Fibroblast of skin of right biceps (primary cell): ENCODE data around the gene SLC1A2.

ENCODE experiments used
- DNase-seq: peaks from one replicate; pipeline ENCODE4 v3.0.0-alpha.2; 2013

The SLC1A2 gene

GRCh38 chr11:35412285-35412684 lies 7.1 kb downstream of the SLC1A2 start:
- DNase-seq: peak; percentile 58

GRCh38 chr11:35407041-35407440 lies 12.3 kb downstream of the SLC1A2 start:
- DNase-seq: no peak

- no peak for DNase-seq
These were observed 15.0 kb downstream of the SLC1A2 start for GRCh38 chr11:35404388-35404775.

- DNase-seq: no peak
These were observed 15.5 kb downstream of the SLC1A2 start for GRCh38 chr11:35403765-35404387.

GRCh38 chr11:35402751-35403660 lies 16.4 kb downstream of the SLC1A2 start:
- no peak for DNase-seq

- peak; percentile 33 for DNase-seq
These were observed 20.5 kb downstream of the SLC1A2 start for GRCh38 chr11:35398881-35399280.

- no peak for DNase-seq
These were observed 24.4 kb downstream of the SLC1A2 start for GRCh38 chr11:35394941-35395340.

DNA sequence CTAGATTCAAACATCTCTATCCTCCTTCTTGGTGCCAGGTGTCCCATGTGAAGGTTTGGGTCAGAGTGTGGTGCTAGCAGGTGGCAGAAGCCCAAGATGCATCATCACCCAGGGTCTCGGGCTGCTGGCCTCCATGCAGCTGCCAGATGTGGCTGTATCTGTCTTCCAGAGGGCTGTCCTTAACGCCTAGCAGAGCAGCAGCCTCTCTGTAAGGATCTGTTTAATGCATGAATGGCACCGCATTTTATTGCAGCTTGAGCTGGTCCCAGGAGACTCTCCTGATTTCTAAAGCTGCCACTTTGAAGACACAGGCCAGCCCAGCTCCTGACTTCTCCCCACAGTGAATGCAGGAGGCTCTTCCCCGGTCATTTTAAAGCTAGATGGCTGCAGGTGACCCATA lies 26.3 kb downstream of the SLC1A2 start:
- DNase-seq: no peak

GRCh38 chr11:35391922-35392688 lies 27.3 kb downstream of the SLC1A2 start:
- DNase-seq: peak; percentile 79

- peak; percentile 71 for DNase-seq
These were observed 28.3 kb downstream of the SLC1A2 start for GRCh38 chr11:35390737-35391682.

- no peak for DNase-seq
These were observed 29.4 kb downstream of the SLC1A2 start for GRCh38 chr11:35389897-35390465.

DNA sequence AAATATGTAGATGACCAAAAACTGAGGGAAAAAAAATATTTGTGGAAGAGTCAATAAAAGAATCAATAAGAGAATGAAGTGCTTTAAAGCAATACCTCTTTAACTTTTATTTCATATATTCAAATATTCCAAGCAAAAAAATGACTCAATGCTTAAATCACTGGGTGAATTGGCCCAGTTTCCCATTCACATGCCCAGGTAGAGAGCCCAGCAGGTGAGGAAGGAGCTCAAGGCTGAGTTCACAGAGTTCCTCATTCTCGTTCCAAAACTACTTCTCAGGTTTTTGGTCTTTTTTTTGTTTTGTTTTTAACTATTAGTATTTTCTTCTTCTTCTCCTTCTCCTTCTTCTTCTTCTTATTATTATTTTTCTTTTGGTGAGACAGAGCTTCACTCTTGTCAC lies 30.2 kb downstream of the SLC1A2 start:
- DNase-seq: no peak

- DNase-seq: no peak
These were observed 31.3 kb downstream of the SLC1A2 start for GRCh38 chr11:35388061-35388460.

- peak; percentile 24 for DNase-seq
These were observed 32.0 kb downstream of the SLC1A2 start for GRCh38 chr11:35387111-35387982.

- DNase-seq: peak; percentile 27
These were observed 35.4 kb downstream of the SLC1A2 start for GRCh38 chr11:35383953-35384352.

DNA sequence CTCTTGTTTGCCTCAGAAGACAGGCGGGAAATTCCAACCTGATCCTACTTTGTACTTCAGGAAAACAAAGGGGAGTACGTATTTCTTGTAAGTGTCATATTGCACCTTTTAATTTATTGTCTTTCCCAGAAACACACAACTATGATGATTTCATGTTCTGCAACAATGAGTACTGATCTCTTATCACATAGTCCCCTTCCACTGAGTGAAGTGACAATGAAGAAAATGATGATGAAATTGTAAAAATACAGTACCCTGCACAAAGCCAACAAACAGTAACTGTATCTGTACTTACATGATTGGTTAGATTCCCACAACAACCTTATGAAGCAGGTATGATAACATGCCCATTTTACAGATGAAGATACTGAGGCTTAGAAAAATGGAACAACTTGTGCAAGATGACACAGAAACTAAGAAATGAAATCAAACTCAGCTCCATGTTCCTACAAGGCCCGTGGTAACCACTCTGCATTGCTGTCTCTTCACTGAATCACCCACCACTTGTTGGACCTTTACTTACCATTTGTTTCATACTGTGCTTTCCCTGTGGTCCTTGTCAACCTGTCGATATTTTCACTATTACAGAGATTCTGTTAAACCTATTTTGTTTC lies 37.5 kb downstream of the SLC1A2 start:
- no peak for DNase-seq

DNA sequence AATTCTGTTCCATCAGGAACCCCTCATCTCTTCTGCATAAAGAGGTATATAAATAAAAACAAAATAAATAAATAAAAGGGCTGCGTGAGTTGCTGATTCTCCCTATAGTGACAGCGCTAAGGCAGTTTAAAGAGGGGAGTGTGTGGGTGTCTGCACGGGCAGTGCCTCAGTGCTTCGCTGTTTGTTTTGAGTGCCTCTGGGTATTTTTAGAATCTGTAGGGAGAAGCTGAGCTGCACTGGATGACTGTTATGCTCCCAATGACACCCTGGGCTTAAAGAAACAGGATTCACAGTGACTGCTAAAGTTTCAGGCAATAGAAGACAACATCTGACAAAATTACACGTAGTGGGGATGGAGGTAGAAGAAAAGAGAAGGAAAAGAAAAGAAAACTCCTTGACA lies 38.8 kb downstream of the SLC1A2 start:
- no peak for DNase-seq

DNA sequence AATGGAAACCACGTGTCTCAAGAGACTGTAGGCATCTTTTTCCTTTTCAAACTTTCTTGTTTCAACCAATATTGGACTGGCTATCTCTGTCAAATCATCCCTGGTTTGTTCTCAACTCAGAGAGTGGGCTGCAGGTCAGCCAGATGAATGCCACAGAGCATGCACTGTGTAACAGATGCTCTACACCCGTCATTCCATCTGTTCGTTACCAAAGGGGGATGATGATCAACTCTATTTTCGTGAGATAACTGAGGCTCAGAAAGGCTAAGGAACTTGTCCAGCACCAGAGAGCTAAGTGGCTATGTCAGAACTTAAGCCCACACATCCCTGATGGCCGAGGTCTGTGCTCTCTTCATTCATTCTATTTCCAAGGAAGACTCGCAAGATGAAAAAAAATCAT lies 42.1 kb downstream of the SLC1A2 start:
- DNase-seq: no peak

- peak; percentile 74 for DNase-seq
These were observed 42.7 kb downstream of the SLC1A2 start for GRCh38 chr11:35376613-35377012.

DNA sequence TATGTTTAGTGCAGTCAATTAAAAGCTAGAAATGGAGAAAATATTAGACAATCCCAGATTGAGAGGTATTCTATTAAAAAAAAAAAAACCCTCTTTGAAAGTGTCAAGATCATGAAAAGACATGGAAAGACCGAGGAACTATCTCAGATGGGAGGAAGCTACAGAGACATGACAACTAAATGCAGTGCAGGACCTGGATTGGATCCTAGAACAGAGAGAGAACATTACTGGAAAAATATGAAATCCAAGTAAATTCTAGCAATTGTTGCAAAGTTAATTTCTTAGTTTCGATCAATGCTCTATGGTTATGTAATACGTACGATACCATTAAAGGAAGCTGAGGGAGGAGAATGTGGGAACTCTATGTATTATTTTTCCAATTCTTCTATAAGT lies 43.2 kb downstream of the SLC1A2 start:
- DNase-seq: no peak
